GM21737 (cell line): ENCODE data around the gene MBTPS2.

Experiments used
- ATAC-seq: cut with Tn5 transposase; IDR thresholded peaks from one replicate; pipeline ENCODE4 v1.9.1; 2021; ENCODE audit warnings: mild to moderate bottlenecking, moderate library complexity; ENCODE audit not compliant: unreplicated experiment

MBTPS2 gene

DNA sequence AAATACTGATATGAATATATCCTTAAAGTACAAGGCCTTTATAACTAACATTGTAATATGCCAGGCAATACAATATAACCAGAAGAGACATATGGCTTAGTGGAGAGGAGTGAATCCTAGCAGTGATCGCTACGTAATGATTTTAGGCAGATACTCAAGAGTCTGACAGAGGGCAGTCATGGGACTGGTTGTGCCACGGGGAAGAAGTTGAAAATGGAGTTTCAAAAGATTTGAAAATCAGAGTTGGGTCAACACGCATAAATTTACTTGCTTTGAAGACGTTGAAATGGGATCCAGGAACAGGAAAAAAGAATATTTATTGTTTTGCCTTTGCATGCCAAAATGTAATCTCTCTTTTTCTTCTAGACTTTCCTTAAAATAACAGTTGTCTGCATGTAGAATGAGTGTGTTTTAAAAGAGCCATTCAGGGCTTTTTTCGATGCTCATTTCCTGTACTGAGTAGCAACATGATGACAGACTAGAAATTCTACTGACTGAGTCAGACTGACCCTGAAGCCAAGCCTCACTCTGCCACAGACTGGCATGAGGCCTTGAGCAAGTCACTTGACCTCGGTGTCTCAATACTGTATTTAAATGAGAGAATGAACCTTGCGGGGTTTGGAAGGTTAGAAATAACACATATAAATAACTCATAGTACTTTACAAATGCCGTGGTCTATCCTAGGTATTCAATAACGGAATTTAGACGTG, 93.0 kb downstream of the MBTPS2 start:
- ATAC-seq: no peak

DNA sequence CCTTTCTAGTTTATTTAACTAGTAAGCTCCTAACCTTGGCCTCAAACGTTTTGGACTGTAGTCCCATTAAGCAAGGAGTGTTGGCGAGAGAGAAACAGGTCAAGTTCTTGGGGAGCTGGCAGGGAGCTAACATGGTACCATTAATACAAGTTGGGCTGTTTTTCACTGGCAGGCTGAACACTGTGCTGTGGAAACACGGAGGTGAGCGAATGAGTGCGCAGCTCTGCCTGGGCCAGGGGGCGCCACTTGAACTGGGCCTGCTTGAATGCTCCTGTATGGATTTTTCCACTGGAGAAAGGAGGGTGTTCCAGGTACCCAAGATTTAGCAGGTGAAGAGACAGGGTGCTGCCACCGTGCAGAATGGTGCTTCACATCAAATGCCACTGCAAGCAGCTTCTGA, 93.7 kb downstream of the MBTPS2 start:
- no peak for ATAC-seq

DNA sequence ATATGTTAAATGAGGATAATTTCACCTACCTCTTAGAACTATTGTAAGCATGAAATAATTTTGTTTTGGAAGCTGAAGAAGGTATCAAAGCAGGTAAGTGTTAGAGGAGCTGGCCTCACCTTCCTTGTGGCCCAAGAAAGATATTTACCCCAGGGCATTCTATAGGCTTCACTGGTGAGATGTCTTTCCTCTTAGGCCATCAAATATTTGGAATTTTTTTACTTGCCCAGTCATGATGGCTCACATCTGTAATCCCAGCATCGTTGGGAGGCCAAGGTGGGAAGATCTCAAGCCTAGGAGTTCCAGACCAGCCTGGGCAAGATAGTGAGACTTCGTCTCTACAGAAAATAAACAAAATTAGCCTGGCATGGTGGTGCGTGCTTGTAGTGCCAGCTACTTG, 95.0 kb downstream of the MBTPS2 start:
- ATAC-seq: no peak
